Brain microvascular endothelial cell (primary cell): Measurements from ENCODE around the gene PCF11.

Experiments used
- DNase-seq: peaks from one replicate; pipeline ENCODE4 v3.0.0-alpha.2; 2020
- H3K27ac ChIP-seq: fragments of 250-450 bp; sonication (Bioruptor Pico); 2 replicates; pipeline ENCODE4 v1.5.1; 2020; ENCODE audit warnings: mild to moderate bottlenecking, moderate library complexity
- H3K27me3 ChIP-seq: fragments of 250-450 bp; sonication (Bioruptor Pico); replicated peaks from 2 replicates; pipeline ENCODE4 v1.5.1; 2020; ENCODE audit warnings: mild to moderate bottlenecking
- H3K36me3 ChIP-seq: fragments of 250-450 bp; sonication (Bioruptor Pico); replicated peaks from 2 replicates; pipeline ENCODE4 v1.5.1; 2020; ENCODE audit warnings: mild to moderate bottlenecking
- H3K4me3 ChIP-seq: 2 replicates; pipeline ENCODE4 v1.5.1; 2011; ENCODE audit warnings: low read depth, mild to moderate bottlenecking, control low read depth, low read length, moderate library complexity
- in situ Hi-C: cut with HindIII; loops from 2 replicates; pipeline ENCODE4 v1.10.0; 2017; ENCODE audit warnings: low sequenced_read_pairs, low pct_ligation_motif_present
- TF ChIP-seq, protein P1 (sequence below): IDR thresholded peaks from 2 replicates; pipeline ENCODE4 v1.5.1; 2011; ENCODE audit warnings: low read depth, mild to moderate bottlenecking, moderate library complexity, low read length, control low read depth, inconsistent platforms; ENCODE audit errors: missing control alignments

Gene PCF11

GRCh38 chr11:83159902-83160865 is 3.3 kb downstream of the PCF11 start:
- TF ChIP-seq, protein P1, sequence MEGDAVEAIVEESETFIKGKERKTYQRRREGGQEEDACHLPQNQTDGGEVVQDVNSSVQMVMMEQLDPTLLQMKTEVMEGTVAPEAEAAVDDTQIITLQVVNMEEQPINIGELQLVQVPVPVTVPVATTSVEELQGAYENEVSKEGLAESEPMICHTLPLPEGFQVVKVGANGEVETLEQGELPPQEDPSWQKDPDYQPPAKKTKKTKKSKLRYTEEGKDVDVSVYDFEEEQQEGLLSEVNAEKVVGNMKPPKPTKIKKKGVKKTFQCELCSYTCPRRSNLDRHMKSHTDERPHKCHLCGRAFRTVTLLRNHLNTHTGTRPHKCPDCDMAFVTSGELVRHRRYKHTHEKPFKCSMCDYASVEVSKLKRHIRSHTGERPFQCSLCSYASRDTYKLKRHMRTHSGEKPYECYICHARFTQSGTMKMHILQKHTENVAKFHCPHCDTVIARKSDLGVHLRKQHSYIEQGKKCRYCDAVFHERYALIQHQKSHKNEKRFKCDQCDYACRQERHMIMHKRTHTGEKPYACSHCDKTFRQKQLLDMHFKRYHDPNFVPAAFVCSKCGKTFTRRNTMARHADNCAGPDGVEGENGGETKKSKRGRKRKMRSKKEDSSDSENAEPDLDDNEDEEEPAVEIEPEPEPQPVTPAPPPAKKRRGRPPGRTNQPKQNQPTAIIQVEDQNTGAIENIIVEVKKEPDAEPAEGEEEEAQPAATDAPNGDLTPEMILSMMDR, result no peak
- in situ Hi-C loops, result loop anchor here (25.0 kb wide), 2 partner anchors 98 to 248 kb away; partner anchors contain the start of genes DDIAS, PRCP and RAB30
- Histone ChIP-seq H3K27ac (no peak overlapping the region), H3K27me3 (no peaks in the 10 kb centered on the region), H3K36me3 (peaks cover 22% of the 10 kb centered on the region), H3K4me3 (peak overlapping the region; percentile 95)
- peak; percentile 3 for DNase-seq

GRCh38 chr11:83161610-83162199 is 4.8 kb downstream of the PCF11 start:
- peaks cover 34% of the 10 kb centered on the region for H3K36me3 ChIP-seq
- no peak overlapping the region for H3K4me3 ChIP-seq
- TF ChIP-seq, protein P1, result no peak
- in situ Hi-C loops, result loop anchor here (25.0 kb wide), 2 partner anchors 99 to 249 kb away; partner anchors contain the start of genes DDIAS, PRCP and RAB30
- H3K27ac ChIP-seq, result no peak overlapping the region
- H3K27me3 ChIP-seq, result no peaks in the 10 kb centered on the region
- DNase-seq, result no peak

- no peak overlapping the region for H3K27ac ChIP-seq
- DNase-seq, result no peak
- TF ChIP-seq, protein P1, result no peak
- in situ Hi-C loops, result loop anchor here (25.0 kb wide), 2 partner anchors 100 to 250 kb away; partner anchors contain the start of genes DDIAS, PRCP and RAB30
- H3K4me3 ChIP-seq, result no peak overlapping the region
- H3K27me3 ChIP-seq, result no peaks in the 10 kb centered on the region
- peaks cover 37% of the 10 kb centered on the region for H3K36me3 ChIP-seq
Measured at GRCh38 chr11:83162377-83162776, 5.4 kb downstream of the PCF11 start.

GRCh38 chr11:83166193-83166866 is 9.4 kb downstream of the PCF11 start:
- in situ Hi-C loops, result loop anchor here (25.0 kb wide), 2 partner anchors 104 to 254 kb away; partner anchors contain the start of genes DDIAS, PRCP and RAB30
- DNase-seq, result no peak
- no peak overlapping the region for H3K27ac ChIP-seq
- no peak overlapping the region for H3K4me3 ChIP-seq
- peaks cover 59% of the 10 kb centered on the region for H3K36me3 ChIP-seq
- no peaks in the 10 kb centered on the region for H3K27me3 ChIP-seq
- TF ChIP-seq, protein P1, result no peak

DNA sequence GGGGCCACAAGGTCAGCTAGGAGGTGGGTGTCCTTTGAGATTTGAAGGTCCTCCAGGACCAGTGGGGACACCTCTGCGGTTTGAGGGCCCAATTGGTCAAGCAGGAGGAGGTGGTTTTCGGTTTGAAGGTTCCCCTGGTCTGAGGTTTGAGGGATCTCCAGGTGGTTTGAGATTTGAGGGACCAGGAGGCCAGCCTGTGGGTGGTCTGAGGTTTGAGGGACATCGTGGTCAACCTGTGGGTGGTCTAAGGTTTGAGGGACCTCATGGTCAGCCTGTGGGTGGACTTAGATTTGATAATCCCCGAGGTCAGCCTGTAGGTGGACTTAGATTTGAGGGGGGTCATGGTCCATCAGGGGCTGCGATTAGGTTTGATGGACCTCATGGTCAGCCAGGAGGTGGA is 11.8 kb downstream of the PCF11 start:
- Histone ChIP-seq H3K4me3 (no peak overlapping the region), H3K27me3 (no peaks in the 10 kb centered on the region), H3K36me3 (peaks cover 68% of the 10 kb centered on the region), H3K27ac (no peak overlapping the region)
- in situ Hi-C loops, result loop anchor here (25.0 kb wide), 2 partner anchors 106 to 256 kb away; partner anchors contain the start of genes DDIAS, PRCP and RAB30
- TF ChIP-seq, protein P1, result no peak
- DNase-seq, result no peak
